GM23338 (cell line): Measurements from ENCODE around the gene SUCLG2. TPM values are rescaled to one million over a fixed set of nuclear protein-coding genes. Genes with fewer than 3 reads are reported as not detected.

Source experiments
- ATAC-seq: fragments of 200-7000 bp; cut with Tn5 transposase; 3 replicates; pipeline ENCODE4 v1.9.1; 2020
- DNase-seq: peaks from one replicate; pipeline ENCODE4 v3.0.0-alpha.2; 2015; ENCODE audit warnings: low spot score
- H2AFZ ChIP-seq: fragments of 200-600 bp; sonication (generic); 2 replicates; pipeline ENCODE4 v1.8.0; 2016; ENCODE audit warnings: antibody characterized with exemption, mild to moderate bottlenecking, moderate library complexity
- H3F3A ChIP-seq: fragments of 200-600 bp; sonication (generic); replicated peaks from 2 replicates; pipeline ENCODE4 v1.8.0; 2017; ENCODE audit warnings: antibody characterized with exemption, mixed run types, low read depth
- H3K27ac ChIP-seq: fragments of 200-600 bp; sonication (generic); 2 replicates; pipeline ENCODE4 v1.6.1; 2016; ENCODE audit warnings: low read depth
- H3K27me3 ChIP-seq: fragments of 200-600 bp; sonication (generic); 2 replicates; pipeline ENCODE4 v1.8.0; 2016; ENCODE audit warnings: mild to moderate bottlenecking, mixed run types, moderate library complexity; ENCODE audit not compliant: insufficient read depth
- H3K36me3 ChIP-seq: fragments of 200-600 bp; sonication (generic); 2 replicates; pipeline ENCODE4 v1.8.0; 2016; ENCODE audit warnings: mild to moderate bottlenecking; ENCODE audit not compliant: insufficient read depth
- H3K4me1 ChIP-seq: fragments of 200-600 bp; sonication (generic); 2 replicates; pipeline ENCODE4 v1.8.0; 2016; ENCODE audit warnings: mild to moderate bottlenecking, moderate library complexity; ENCODE audit not compliant: insufficient read depth
- H3K4me2 ChIP-seq: fragments of 200-600 bp; sonication (generic); 2 replicates; pipeline ENCODE4 v1.7.1; 2017; ENCODE audit warnings: mixed run types
- H3K4me3 ChIP-seq: fragments of 200-600 bp; sonication (generic); 2 replicates; pipeline ENCODE4 v1.6.1; 2016; ENCODE audit warnings: mixed run types
- H3K79me2 ChIP-seq: fragments of 200-600 bp; sonication (generic); replicated peaks from 2 replicates; pipeline ENCODE4 v1.8.0; 2017; ENCODE audit warnings: mild to moderate bottlenecking; ENCODE audit not compliant: insufficient read depth
- H3K9me2 ChIP-seq: fragments of 200-600 bp; sonication (generic); 2 replicates; pipeline ENCODE4 v1.8.0; 2017; ENCODE audit not compliant: insufficient read depth
- H4K20me1 ChIP-seq: fragments of 200-600 bp; sonication (generic); replicated peaks from 2 replicates; pipeline ENCODE4 v1.8.0; 2017; ENCODE audit warnings: mild to moderate bottlenecking; ENCODE audit not compliant: insufficient read depth
- H3K27ac Mint-ChIP-seq: 2 replicates; pipeline ENCODE4 v1.8.0; 2020; ENCODE audit warnings: inconsistent platforms, mild to moderate bottlenecking, moderate library complexity, mixed read lengths
- H3K27me3 Mint-ChIP-seq: 3 replicates; pipeline ENCODE4 v1.8.0; 2022; ENCODE audit warnings: low read depth, mild to moderate bottlenecking, moderate library complexity, mixed read lengths, inconsistent platforms; ENCODE audit not compliant: insufficient read depth, poor library complexity
- H3K36me3 Mint-ChIP-seq: 3 replicates; pipeline ENCODE4 v1.8.0; 2021; ENCODE audit warnings: low read depth, mild to moderate bottlenecking, inconsistent platforms, moderate library complexity, mixed read lengths
- H3K4me1 Mint-ChIP-seq: 3 replicates; pipeline ENCODE4 v1.8.0; 2020; ENCODE audit warnings: mild to moderate bottlenecking, inconsistent platforms, mixed read lengths
- H3K4me3 Mint-ChIP-seq: 3 replicates; pipeline ENCODE4 v1.8.0; 2021; ENCODE audit warnings: moderate library complexity, mild to moderate bottlenecking, inconsistent platforms, mixed read lengths
- H3K9me3 Mint-ChIP-seq: 3 replicates; pipeline ENCODE4 v1.8.0; 2020; ENCODE audit warnings: moderate library complexity, mild to moderate bottlenecking, inconsistent platforms, mixed read lengths
- CREB1 ChIP-seq: fragments of 250-450 bp; sonication (Bioruptor Pico); IDR thresholded peaks from 2 replicates; pipeline ENCODE4 v1.5.0; 2020; ENCODE audit warnings: low read depth, mild to moderate bottlenecking, moderate library complexity
- CTCF ChIP-seq, 2 experiments: fragments of 200-600 bp in 1 of 2; sonication (generic) in 1 of 2; conservative IDR thresholded peaks; 2 replicates each; pipeline versions ENCODE4 v1.5.1 to v1.6.1; 2016 to 2017; ENCODE audit warnings: antibody characterized with exemption in 2 of 2, low read depth in 2 of 2, mild to moderate bottlenecking in 2 of 2, moderate library complexity in 1 of 2
- ETS1 ChIP-seq: IDR thresholded peaks from 2 replicates; pipeline ENCODE4 v1.6.1; 2016; ENCODE audit warnings: antibody characterized with exemption
- EZH2 ChIP-seq: fragments of 200-600 bp; sonication (generic); IDR thresholded peaks from one replicate; pipeline ENCODE4 v1.8.0; 2017; ENCODE audit warnings: antibody characterized with exemption, mild to moderate bottlenecking, low read depth; ENCODE audit not compliant: unreplicated experiment
- EZH2phosphoT487 ChIP-seq: fragments of 200-600 bp; sonication (generic); IDR thresholded peaks from one replicate; pipeline ENCODE4 v1.8.1; 2018; ENCODE audit warnings: antibody characterized with exemption; ENCODE audit not compliant: unreplicated experiment
- JUNB ChIP-seq: IDR thresholded peaks from one replicate; pipeline ENCODE4 v1.6.1; 2016; ENCODE audit warnings: antibody characterized with exemption; ENCODE audit not compliant: unreplicated experiment
- NANOG ChIP-seq: IDR thresholded peaks from 2 replicates; pipeline ENCODE4 v1.6.1; 2016; ENCODE audit warnings: antibody characterized with exemption, borderline replicate concordance
- POLR2AphosphoS5 ChIP-seq: IDR thresholded peaks from 2 replicates; pipeline ENCODE4 v1.6.1; 2016; ENCODE audit warnings: antibody characterized with exemption, low read depth
- STAT1 ChIP-seq: IDR thresholded peaks from one replicate; pipeline ENCODE4 v1.6.1; 2016; ENCODE audit warnings: antibody characterized with exemption; ENCODE audit not compliant: unreplicated experiment
- ZNF114 ChIP-seq: fragments of 250-450 bp; sonication (Bioruptor Pico); IDR thresholded peaks from 2 replicates; pipeline ENCODE4 v1.5.0; 2020; ENCODE audit warnings: mild to moderate bottlenecking, moderate library complexity
- ZNF331 ChIP-seq: fragments of 250-450 bp; sonication (Bioruptor Pico); IDR thresholded peaks from 2 replicates; pipeline ENCODE4 v1.5.0; 2020; ENCODE audit warnings: low read depth, mild to moderate bottlenecking, moderate library complexity
- ZNF462 ChIP-seq: fragments of 250-450 bp; sonication (Bioruptor Pico); IDR thresholded peaks from 2 replicates; pipeline ENCODE4 v1.5.0; 2020; ENCODE audit warnings: mild to moderate bottlenecking, moderate library complexity
- polyA plus RNA-seq: library from polyadenylated mRNA; unstranded; fragments of >200 nt; fragmentation: Nextera tagmentation; extraction: Ambion mirVana; gene quantifications from 2 replicates; pipeline ENCODE4 v1.2.1, GENCODE V29; 2016
- total RNA-seq: library from RNA; depleted of rRNA; stranded (reverse); fragments of >200 nt; shearing (Covaris generic); gene quantifications from 2 replicates; pipeline ENCODE4 v1.2.3, GENCODE V29; 2014

The SUCLG2 gene
- total and polyA plus RNA-seq, 2 experiments from 2014 or later: 29.3 to 39.0 TPM

- Mint-ChIP-seq H3K27ac (no peak overlapping the region), H3K4me3 (no peak overlapping the region), H3K4me1 (peaks cover 8% of the 10 kb centered on the region), H3K36me3 (peaks cover 11% of the 10 kb centered on the region), H3K9me3 (no peaks in the 10 kb centered on the region), H3K27me3 (no peaks in the 10 kb centered on the region)
- no peaks in the 10 kb centered on the region for H3F3A ChIP-seq
- no peak overlapping the region for H3K4me2 ChIP-seq
- no peaks in the 10 kb centered on the region for H3K27me3 ChIP-seq
- H3K4me3 ChIP-seq: no peak overlapping the region
- DNase-seq: no peak
- H3K4me1 ChIP-seq: no peaks in the 10 kb centered on the region; the same call in 1 of the 2 replicates
- H3K79me2 ChIP-seq: peaks cover 49% of the 10 kb centered on the region
- no peaks in the 10 kb centered on the region for H3K9me2 ChIP-seq
- no peak overlapping the region for H2AFZ ChIP-seq
- TF ChIP-seq CREB1 (CRISPR knock-in tag): no peak
- 0 out of 2 replicates have a peak, but pooled peaks cover 3% of the 10 kb centered on the region for H4K20me1 ChIP-seq
- no peaks in the 10 kb centered on the region for H3K36me3 ChIP-seq
- no peak overlapping the region for H3K27ac ChIP-seq
- no peak for ATAC-seq
These were observed 9.6 kb downstream of the SUCLG2 start for GRCh38 chr3:67644827-67645226.

GRCh38 chr3:67642734-67643133 lies 11.7 kb downstream of the SUCLG2 start:
- Mint-ChIP-seq H3K4me3 (no peak overlapping the region), H3K36me3 (peaks cover 10% of the 10 kb centered on the region; the same call in 2 of the 3 replicates), H3K27me3 (no peaks in the 10 kb centered on the region), H3K4me1 (peaks cover 3% of the 10 kb centered on the region; the same call in 1 of the 3 replicates), H3K9me3 (no peaks in the 10 kb centered on the region), H3K27ac (no peak overlapping the region)
- no peaks in the 10 kb centered on the region for H3K9me2 ChIP-seq
- no peaks in the 10 kb centered on the region for H3K4me1 ChIP-seq
- no peak overlapping the region for H3K27ac ChIP-seq
- no peak overlapping the region for H3K4me2 ChIP-seq
- ATAC-seq: no peak
- no peak overlapping the region for H2AFZ ChIP-seq
- H3K4me3 ChIP-seq: no peak overlapping the region
- no peaks in the 10 kb centered on the region for H3K36me3 ChIP-seq
- DNase-seq: no peak
- H3K79me2 ChIP-seq: peaks cover 57% of the 10 kb centered on the region
- no peaks in the 10 kb centered on the region for H3K27me3 ChIP-seq
- H3F3A ChIP-seq: no peaks in the 10 kb centered on the region
- H4K20me1 ChIP-seq: 0 out of 2 replicates have a peak, but pooled peaks cover 5% of the 10 kb centered on the region
- no peak for TF ChIP-seq JUNB
- no peak for TF ChIP-seq ZNF462 (CRISPR knock-in tag)
- no peak for TF ChIP-seq CTCF (conservative IDR thresholded peaks at IDR 0.05; ENCODE audit: low read depth in 2 of 2)
- TF ChIP-seq NANOG: no peak
- no peak for TF ChIP-seq STAT1
- TF ChIP-seq ETS1: no peak
- no peak for TF ChIP-seq ZNF331 (CRISPR knock-in tag)
- TF ChIP-seq EZH2: no peak
- no peak for TF ChIP-seq CREB1 (CRISPR knock-in tag)
- TF ChIP-seq EZH2phosphoT487: no peak
- TF ChIP-seq ZNF114 (CRISPR knock-in tag): no peak
- TF ChIP-seq POLR2AphosphoS5: no peak
